ENCODE data around the gene TRAF1. TPM values are rescaled to one million over a fixed set of nuclear protein-coding genes. Genes with fewer than 3 reads are reported as not detected.

The TRAF1 gene
- total RNA-seq, 4 donors from 2014 or later = 5.7 to 7.8 (median 6.6) TPM

GRCh38 chr9:120888626-120889025, 38.0 kb downstream of the TRAF1 start:
- H3K4me1 ChIP-seq = no peaks in the 10 kb centered on the region
- no peak overlapping the region for H3K4me3 ChIP-seq (replicated peaks in 1 of 3)
- intact Hi-C loops (cut with DNase I) = no loop called here
- no peak overlapping the region for H3K27ac ChIP-seq
- no peaks in the 10 kb centered on the region for H3K9me3 ChIP-seq
- DNase-seq = no peak
- no peaks in the 10 kb centered on the region for H3K27me3 ChIP-seq
- H3K36me3 ChIP-seq = no peaks in the 10 kb centered on the region
- no peak for TF ChIP-seq CTCF (IDR thresholded peaks at IDR 0.05)
- TF ChIP-seq POLR2A (IDR thresholded peaks at IDR 0.05) = no peak

- H3K9me3 ChIP-seq = no peaks in the 10 kb centered on the region
- intact Hi-C loops (cut with DNase I) = no loop called here
- DNase-seq = no peak
- TF ChIP-seq POLR2A (IDR thresholded peaks at IDR 0.05) (no peak), CTCF (IDR thresholded peaks at IDR 0.05) (no peak)
- WGBS, 2 donors = 66 to 76% methylated on average over 8 of the region's 8 CpGs
- H3K27ac ChIP-seq = no peak overlapping the region
- H3K36me3 ChIP-seq = no peaks in the 10 kb centered on the region
- H3K4me3 ChIP-seq (replicated peaks in 1 of 3) = no peak overlapping the region
- H3K4me1 ChIP-seq = no peaks in the 10 kb centered on the region
- no peaks in the 10 kb centered on the region for H3K27me3 ChIP-seq
Measured at GRCh38 chr9:120886490-120886967, 40.1 kb downstream of the TRAF1 start.

- Histone ChIP-seq H3K4me1 (no peaks in the 10 kb centered on the region), H3K9me3 (no peaks in the 10 kb centered on the region), H3K4me3 (replicated peaks in 1 of 3) (no peak overlapping the region), H3K27me3 (no peaks in the 10 kb centered on the region), H3K36me3 (no peaks in the 10 kb centered on the region), H3K27ac (no peak overlapping the region)
- no peak for DNase-seq
- TF ChIP-seq POLR2A (IDR thresholded peaks at IDR 0.05) (no peak), CTCF (IDR thresholded peaks at IDR 0.05) (no peak)
- 58 to 65% methylated on average over 5 of the region's 5 CpGs for WGBS, 2 donors
- intact Hi-C loops (cut with DNase I) = no loop called here
Measured at GRCh38 chr9:120885958-120886357, 40.6 kb downstream of the TRAF1 start.

GRCh38 chr9:120885457-120885856, 41.1 kb downstream of the TRAF1 start:
- no peak overlapping the region for H3K4me3 ChIP-seq (replicated peaks in 1 of 3)
- H3K4me1 ChIP-seq = no peaks in the 10 kb centered on the region
- H3K36me3 ChIP-seq = no peaks in the 10 kb centered on the region
- no peaks in the 10 kb centered on the region for H3K27me3 ChIP-seq
- 44 to 58% methylated on average over 3 of the region's 3 CpGs for WGBS, 2 donors
- no peak overlapping the region for H3K27ac ChIP-seq
- no peak for DNase-seq
- no peaks in the 10 kb centered on the region for H3K9me3 ChIP-seq
- intact Hi-C loops (cut with DNase I) = no loop called here
- TF ChIP-seq CTCF (IDR thresholded peaks at IDR 0.05) = no peak
- no peak for TF ChIP-seq POLR2A (IDR thresholded peaks at IDR 0.05)

GRCh38 chr9:120883608-120883996, 43.0 kb downstream of the TRAF1 start:
- H3K9me3 ChIP-seq = no peaks in the 10 kb centered on the region
- no peaks in the 10 kb centered on the region for H3K27me3 ChIP-seq
- H3K4me1 ChIP-seq = no peaks in the 10 kb centered on the region
- no peak for TF ChIP-seq POLR2A (IDR thresholded peaks at IDR 0.05)
- no peak for TF ChIP-seq CTCF (IDR thresholded peaks at IDR 0.05)
- H3K27ac ChIP-seq = no peak overlapping the region
- no peaks in the 10 kb centered on the region for H3K36me3 ChIP-seq
- 69 to 74% methylated on average over 3 of the region's 3 CpGs for WGBS, 2 donors
- no peak for DNase-seq
- H3K4me3 ChIP-seq (replicated peaks in 1 of 3) = no peak overlapping the region
- intact Hi-C loops (cut with DNase I) = no loop called here
